Right lobe of liver (tissue), 4 donors: ENCODE data around the gene CFAP20DC.

Experiments used
- POLR2A ChIP-seq: fragments of 450-650 bp; IDR thresholded peaks from one replicate; pipeline ENCODE4 v1.6.1; 2017; ENCODE audit warnings: antibody characterized with exemption, mild to moderate bottlenecking
- TF ChIP-seq, protein P1 (sequence below), 4 donors: fragments of 200-600 bp in 3 of 4; fragments of 450-650 bp in 1 of 4; IDR thresholded peaks; one replicate each; pipeline versions ENCODE4 v1.5.1 to v1.8.0; 2016 to 2022; ENCODE audit warnings: antibody characterized with exemption in 4 of 4, mild to moderate bottlenecking in 2 of 4
- donor health status: DM: no; HTN: no; CAD: no.
- donor health status: DM: no; HTN: no; CAD: no.
- donor health status: DM: no; HTN: yes; CAD: no.

- TF ChIP-seq POLR2A = no peak
- TF ChIP-seq, protein P1, sequence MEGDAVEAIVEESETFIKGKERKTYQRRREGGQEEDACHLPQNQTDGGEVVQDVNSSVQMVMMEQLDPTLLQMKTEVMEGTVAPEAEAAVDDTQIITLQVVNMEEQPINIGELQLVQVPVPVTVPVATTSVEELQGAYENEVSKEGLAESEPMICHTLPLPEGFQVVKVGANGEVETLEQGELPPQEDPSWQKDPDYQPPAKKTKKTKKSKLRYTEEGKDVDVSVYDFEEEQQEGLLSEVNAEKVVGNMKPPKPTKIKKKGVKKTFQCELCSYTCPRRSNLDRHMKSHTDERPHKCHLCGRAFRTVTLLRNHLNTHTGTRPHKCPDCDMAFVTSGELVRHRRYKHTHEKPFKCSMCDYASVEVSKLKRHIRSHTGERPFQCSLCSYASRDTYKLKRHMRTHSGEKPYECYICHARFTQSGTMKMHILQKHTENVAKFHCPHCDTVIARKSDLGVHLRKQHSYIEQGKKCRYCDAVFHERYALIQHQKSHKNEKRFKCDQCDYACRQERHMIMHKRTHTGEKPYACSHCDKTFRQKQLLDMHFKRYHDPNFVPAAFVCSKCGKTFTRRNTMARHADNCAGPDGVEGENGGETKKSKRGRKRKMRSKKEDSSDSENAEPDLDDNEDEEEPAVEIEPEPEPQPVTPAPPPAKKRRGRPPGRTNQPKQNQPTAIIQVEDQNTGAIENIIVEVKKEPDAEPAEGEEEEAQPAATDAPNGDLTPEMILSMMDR (IDR thresholded peaks at IDR 0.05) = no peak
These were observed 58.2 kb downstream of the CFAP20DC start for GRCh38 chr3:58991623-58992022.
